GM21576 (cell line): ENCODE measurements around the gene RELL1.

ENCODE experiments used
- ATAC-seq: cut with Tn5 transposase; IDR thresholded peaks from one replicate; pipeline ENCODE4 v1.9.1; 2021; ENCODE audit warnings: mild to moderate bottlenecking, moderate library complexity; ENCODE audit not compliant: unreplicated experiment

The RELL1 gene

DNA sequence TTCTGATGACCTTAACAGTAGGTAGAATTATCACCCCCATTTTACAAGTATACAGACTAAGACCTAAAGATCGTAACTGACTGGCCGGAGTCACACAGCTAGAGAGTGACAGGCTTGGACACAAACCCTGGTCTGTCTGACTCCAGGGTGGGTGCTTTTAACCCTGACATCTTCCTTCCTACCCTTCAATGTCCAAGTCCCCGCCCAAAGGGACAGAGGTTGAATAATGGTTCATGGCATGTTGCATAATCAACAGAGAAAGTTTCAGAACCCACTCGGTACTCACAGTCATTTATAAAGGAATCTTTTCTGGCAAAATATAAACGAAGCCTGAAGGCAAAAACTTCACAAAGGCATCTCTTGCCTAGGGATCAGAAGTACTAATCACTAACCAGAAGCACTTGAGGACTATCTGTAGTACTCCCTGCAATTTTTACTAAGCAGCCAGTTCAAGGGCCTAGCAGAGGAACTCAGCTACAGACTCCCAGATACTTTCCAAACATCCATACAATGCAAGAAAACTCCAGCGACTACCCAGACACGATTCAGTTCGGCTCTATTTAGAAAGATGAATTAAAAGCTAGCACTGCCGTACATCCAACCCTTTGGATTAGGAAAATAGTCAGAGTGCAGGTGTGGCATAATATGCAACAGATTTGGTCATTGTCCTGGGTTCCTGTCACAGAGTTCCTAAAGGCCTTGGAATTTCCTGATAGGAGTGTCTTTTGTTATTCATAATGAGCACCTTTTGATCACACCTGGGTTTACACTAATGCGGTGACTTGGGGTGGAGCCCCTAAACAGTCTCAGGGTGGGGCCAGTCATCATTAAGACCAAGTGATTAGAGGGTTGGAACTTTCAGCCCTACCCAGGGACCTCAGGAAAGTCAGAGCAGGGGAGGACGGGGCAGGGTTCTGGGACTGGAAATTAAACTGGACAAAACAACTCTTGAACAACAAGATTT, 44.0 kb downstream of the RELL1 start:
- ATAC-seq, result no peak

- ATAC-seq, result no peak
Measured at GRCh38 chr4:37641352-37641751, 44.8 kb downstream of the RELL1 start.

DNA sequence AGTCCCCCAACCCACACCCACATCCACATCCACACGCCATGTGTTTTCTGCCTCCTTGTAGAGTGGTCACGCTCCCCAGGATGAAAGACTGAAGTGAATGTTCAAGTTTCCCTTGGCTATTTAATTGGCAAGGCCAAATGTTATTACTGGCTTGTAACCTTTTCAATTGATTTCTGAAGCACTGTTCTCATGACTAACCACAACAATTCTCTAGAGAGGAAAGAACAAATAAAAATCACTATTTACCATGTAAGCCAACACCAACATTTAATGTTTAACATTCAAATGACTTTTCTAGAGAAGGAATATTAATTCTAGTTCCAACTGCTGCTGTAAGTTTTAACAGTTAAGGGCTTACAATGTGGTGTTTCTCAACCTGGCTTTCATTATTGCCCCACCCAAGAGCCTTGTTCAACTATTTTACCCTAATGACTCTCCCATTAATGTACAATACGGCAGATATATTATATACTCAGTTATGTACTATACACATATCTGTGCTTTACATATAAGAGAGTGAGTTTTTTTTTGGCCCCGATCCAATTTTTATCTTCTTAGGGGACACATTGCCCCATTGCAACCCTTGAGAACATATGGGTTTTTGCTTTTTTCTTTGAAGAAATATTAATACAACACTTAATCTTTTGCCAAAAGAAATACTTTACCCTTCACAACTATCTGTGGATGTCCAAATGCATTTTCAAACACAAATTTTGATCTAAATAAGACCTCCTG, 46.5 kb downstream of the RELL1 start:
- no peak for ATAC-seq

DNA sequence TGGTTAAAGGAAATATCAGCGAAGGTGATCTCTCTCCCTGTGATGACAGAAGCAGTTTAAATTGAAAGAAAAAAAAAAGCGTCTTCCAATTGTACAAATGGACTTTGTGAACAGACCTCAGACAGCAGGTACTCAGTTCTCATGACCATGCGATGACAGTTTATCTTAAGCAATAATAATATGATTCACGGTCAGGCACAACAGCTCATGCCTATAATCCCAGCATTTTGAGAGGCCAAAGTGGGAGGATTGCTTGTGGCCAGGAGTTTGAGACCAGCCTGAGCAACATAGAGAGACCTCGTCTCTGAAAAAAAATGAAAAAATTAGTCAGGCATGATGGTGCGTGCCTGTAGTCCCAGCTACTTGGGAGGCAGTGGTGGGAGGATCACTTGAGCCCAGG, 51.0 kb downstream of the RELL1 start:
- no peak for ATAC-seq

DNA sequence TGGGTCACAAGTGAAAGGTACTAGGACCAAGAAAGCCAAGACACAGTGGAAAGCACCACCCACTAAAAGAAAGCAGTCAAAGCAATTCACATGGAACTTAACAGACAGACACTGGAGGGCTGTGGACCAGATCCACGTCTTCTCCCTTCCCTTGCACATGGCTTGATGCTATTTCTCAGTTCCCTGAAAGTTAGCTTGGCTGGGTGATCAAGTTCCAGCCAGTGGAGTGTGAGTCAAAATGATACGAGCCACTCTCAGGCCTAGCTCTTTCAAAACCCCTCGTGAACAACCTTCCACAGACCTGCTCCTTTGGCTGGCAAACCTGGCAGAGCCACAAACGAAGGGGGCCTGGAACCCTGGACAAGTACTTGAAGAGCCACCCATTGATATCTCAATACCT, 52.0 kb downstream of the RELL1 start:
- no peak for ATAC-seq

GRCh38 chr4:37632836-37633235, 53.3 kb downstream of the RELL1 start:
- ATAC-seq, result no peak

DNA sequence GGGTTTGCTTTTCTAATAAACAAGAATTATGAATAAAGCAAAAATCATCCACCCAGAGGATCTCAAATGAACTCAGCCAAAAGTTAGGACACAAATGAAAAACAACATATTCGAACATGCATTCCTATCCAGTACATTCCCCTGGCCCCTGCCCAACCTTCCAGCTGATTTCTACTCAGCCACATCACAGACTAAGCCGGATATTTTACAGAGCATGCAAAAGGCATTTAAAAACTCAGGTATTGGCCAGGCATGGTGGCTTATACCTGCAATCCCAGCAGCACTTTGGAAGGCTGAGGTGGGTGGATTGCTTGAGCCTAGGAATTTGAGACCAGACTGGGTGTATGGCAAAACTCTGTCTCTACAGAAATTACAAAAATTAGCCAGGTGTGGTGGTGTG, 54.6 kb downstream of the RELL1 start:
- ATAC-seq, result no peak

GRCh38 chr4:37629713-37630112, 56.5 kb downstream of the RELL1 start:
- ATAC-seq, result no peak

GRCh38 chr4:37628977-37629609, 57.1 kb downstream of the RELL1 start:
- no peak for ATAC-seq

- ATAC-seq, result no peak
Measured at GRCh38 chr4:37627263-37627662, 58.9 kb downstream of the RELL1 start.

- no peak for ATAC-seq
Measured at GRCh38 chr4:37625499-37625898, 60.7 kb downstream of the RELL1 start.

DNA sequence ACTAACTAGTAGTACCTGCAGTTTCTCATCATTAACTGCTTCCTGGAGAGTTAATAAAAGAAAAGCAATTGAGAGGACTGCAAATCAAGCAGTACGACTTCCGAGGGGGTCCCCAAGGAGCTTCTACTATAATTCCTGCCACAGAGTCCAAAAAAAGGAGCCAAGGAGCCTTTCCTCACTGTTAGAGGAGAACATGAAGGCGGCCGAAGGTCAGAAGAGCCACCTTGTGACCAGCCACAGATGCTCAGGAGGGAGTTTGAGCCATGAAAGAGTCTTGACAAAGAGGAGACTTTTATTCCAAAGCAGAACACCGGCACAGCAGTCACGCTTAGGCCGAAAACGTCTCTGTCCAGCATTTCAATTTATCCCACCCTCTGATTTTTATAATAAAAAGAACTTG, 62.2 kb downstream of the RELL1 start:
- no peak for ATAC-seq

DNA sequence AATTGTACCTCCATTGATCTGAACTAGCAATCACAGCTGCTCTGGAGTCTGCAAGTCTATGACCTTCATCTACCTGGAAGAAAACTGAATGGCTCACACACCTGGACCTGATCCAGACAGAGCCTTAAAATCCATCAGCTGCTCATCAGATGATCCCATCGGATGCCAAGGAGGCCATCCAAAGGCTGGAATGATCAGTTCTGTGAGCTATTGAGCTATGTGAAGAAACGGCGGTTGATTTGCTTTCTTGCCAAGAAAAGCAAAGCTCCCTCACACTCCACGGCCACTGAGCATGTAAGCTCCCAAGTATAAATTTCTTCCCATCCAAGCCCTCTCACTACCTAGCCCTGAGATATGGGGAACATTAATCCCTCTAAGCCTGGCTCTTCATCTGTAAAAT, 63.1 kb downstream of the RELL1 start:
- no peak for ATAC-seq

GRCh38 chr4:37620176-37620575, 66.0 kb downstream of the RELL1 start:
- ATAC-seq, result no peak

DNA sequence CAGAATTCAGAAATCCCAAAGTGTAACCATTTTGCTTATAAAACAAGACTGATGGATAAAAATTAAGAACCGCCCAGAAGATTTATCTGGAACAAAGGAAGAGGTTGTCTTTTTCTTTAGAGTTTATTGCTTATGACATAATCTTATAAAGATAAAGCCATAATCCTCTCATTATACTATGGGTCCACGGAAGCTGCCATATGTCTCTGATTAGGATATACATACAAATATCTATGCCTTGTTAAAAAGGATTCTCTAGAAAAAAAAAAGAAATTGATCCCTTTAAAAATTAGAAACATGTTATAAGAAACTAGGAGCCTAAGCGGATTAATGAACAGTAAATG, 70.5 kb downstream of the RELL1 start:
- no peak for ATAC-seq

DNA sequence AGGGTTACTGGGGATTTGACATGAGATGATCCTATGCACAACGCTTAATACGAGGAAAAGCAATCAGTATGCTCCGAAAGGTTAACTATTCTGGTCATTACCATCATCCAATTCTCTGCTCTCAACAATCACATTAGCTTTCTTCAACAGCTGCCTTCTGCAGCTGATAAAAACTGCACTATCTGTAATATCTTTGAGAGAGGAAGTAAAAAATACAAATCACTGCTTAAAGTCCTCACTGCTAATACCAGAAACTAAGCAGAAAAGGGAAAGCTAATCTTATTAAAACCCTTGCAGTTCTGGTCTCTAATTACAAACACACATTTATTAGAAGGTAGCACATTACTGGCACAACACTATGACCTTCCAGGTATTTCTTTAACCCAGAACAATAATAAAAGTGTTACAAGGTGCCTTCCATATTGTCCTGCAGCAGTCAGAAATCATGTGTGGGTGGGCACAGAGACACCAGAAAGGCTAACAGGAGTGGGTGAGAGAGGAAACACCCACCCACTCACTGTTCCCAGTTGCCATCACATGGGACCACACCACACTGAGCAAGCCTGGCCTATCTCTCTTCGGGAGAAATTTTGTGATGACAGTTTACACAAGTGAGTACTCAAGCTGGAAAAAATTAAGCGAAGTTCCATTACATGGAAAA, 71.0 kb downstream of the RELL1 start:
- ATAC-seq, result no peak

DNA sequence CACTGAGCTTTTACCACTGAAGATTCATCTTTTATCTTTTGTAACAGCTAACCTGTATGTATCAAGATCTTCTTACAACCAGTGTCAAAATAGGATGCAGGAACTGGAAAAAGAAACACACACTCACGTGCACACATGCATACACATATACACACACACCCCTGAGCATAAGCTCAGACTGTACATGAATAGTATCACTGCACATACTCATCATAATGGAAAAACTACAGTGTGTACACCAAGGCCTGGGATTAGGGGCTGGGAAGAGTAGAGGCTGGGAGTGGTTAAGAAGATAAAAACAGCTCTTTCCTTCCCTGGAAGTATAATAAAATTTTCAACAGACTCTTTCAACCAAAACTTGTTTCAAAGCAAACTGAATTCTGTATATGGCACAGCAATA, 73.4 kb downstream of the RELL1 start:
- no peak for ATAC-seq

DNA sequence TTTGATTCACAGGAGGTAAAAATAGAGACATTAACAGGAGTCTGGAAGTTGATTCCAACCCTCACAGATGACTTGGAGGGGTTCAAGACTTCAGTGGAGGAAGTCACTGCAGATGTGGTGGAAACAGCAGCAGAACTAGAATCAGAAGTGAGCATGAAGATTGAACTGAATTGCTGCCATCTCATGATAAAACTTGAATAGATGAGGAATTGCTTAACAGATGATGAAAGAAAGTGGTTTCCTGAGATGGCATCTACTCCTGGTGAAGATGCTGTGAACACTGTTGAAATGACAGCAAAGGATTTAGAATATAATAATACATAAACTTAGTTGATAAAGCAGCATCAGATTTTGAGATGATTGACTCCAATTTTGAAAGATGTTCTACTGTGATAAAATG, 76.5 kb downstream of the RELL1 start:
- ATAC-seq, result no peak

DNA sequence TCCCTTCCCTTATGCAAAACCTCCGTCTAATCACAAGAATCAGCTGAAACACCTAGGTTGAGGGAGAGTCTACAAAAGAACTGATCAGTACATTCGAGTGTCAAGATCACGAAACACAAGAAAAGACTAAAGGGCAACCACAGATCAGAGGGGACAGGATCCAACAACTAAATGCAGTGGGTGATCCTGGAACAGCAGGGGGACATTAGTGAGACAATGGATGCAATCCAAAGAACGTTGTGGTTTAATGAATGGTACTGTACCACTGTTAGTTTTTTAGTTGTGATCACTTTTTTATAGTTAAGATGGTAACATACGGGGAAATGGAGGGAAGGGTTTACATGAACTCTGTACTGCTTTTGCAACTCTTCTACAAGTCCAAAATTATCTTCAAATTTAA, 79.2 kb downstream of the RELL1 start:
- ATAC-seq, result no peak

- ATAC-seq, result no peak
Measured at GRCh38 chr4:37605843-37606565, 80.2 kb downstream of the RELL1 start.

DNA sequence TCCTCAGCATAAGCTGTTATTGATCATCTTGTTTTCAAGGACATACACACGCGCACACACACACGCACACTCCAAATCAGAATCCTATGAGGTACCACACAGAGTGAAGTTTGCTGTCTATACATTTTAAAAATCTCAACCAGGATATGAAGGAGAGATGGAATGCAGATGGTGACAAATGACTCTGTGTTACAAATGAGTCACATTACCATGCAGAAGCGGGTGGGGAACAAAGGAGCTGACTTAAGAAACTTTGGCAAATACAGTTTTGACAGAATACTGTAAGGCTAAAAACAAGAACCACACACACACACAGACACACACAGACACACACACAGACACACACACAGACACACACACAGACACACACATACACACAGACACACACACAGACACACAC, 81.7 kb downstream of the RELL1 start:
- no peak for ATAC-seq
